ENCODE data around the gene TMEM119.

DNA sequence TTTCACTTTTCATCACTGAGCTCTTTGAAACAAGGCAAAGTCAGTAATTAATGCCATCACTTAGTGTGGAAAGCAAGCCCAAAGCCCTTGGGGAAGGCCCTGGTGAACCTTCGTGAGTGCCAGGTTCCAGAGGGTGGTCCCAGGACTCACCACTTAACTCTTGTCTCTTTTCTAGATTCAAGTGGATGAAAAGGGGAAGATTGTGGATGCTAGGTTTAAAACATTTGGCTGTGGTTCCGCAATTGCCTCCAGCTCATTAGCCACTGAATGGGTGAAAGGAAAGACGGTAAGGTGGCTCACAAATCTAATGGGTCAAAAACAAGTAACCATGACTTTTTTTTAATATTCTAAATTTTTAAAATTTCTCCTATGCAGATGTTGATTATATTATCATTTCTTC, 32.7 kb downstream of the TMEM119 start:
- TF ChIP-seq RFX5 (IDR thresholded peaks at IDR 0.05; ENCODE audit: low read depth, low read length), result no peak
- TF ChIP-seq, protein P1, sequence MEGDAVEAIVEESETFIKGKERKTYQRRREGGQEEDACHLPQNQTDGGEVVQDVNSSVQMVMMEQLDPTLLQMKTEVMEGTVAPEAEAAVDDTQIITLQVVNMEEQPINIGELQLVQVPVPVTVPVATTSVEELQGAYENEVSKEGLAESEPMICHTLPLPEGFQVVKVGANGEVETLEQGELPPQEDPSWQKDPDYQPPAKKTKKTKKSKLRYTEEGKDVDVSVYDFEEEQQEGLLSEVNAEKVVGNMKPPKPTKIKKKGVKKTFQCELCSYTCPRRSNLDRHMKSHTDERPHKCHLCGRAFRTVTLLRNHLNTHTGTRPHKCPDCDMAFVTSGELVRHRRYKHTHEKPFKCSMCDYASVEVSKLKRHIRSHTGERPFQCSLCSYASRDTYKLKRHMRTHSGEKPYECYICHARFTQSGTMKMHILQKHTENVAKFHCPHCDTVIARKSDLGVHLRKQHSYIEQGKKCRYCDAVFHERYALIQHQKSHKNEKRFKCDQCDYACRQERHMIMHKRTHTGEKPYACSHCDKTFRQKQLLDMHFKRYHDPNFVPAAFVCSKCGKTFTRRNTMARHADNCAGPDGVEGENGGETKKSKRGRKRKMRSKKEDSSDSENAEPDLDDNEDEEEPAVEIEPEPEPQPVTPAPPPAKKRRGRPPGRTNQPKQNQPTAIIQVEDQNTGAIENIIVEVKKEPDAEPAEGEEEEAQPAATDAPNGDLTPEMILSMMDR (conservative IDR thresholded peaks at IDR 0.05; ENCODE audit: low read depth, low read length), result no peak
- no peak for TF ChIP-seq RCOR1 (IDR thresholded peaks at IDR 0.05; ENCODE audit: insufficient replicate concordance, low read length)
- TF ChIP-seq BHLHE40 (IDR thresholded peaks at IDR 0.05; ENCODE audit: low read depth, low read length), result no peak
- no peak for TF ChIP-seq POLR2A (IDR thresholded peaks at IDR 0.05; ENCODE audit: low read depth, low read length)
- no peak for TF ChIP-seq MAFK (IDR thresholded peaks at IDR 0.05; ENCODE audit: low read depth, low read length)
- TF ChIP-seq RAD21 (IDR thresholded peaks at IDR 0.05; ENCODE audit: low read length), result no peak
- TF ChIP-seq, protein P2, sequence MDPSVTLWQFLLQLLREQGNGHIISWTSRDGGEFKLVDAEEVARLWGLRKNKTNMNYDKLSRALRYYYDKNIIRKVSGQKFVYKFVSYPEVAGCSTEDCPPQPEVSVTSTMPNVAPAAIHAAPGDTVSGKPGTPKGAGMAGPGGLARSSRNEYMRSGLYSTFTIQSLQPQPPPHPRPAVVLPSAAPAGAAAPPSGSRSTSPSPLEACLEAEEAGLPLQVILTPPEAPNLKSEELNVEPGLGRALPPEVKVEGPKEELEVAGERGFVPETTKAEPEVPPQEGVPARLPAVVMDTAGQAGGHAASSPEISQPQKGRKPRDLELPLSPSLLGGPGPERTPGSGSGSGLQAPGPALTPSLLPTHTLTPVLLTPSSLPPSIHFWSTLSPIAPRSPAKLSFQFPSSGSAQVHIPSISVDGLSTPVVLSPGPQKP (IDR thresholded peaks at IDR 0.05; ENCODE audit: borderline replicate concordance, low read depth, low read length), result no peak
- TF ChIP-seq MAZ (IDR thresholded peaks at IDR 0.05; ENCODE audit: borderline replicate concordance, low read depth, low read length), result no peak
- no peak for TF ChIP-seq CEBPB (IDR thresholded peaks at IDR 0.05; ENCODE audit: low read depth, low read length)
- no peak for TF ChIP-seq SMC3 (IDR thresholded peaks at IDR 0.05; ENCODE audit: low read depth, low read length)

Data from IMR-90 (cell line).